Retina (tissue), 1 donor: ENCODE data around the gene TCP10L.
A peak's percentile ranks its signal among the peaks of the same experiment; 100 is the strongest.
"Not testable (repeated sequence)": the region's sequence is repeated elsewhere in the genome, so short reads cannot be mapped to it uniquely, and the experiment has no call there.

Experiments used
- DNase-seq: peaks from one replicate; pipeline ENCODE4 v3.0.0-alpha.2; 2016

TCP10L gene

DNA sequence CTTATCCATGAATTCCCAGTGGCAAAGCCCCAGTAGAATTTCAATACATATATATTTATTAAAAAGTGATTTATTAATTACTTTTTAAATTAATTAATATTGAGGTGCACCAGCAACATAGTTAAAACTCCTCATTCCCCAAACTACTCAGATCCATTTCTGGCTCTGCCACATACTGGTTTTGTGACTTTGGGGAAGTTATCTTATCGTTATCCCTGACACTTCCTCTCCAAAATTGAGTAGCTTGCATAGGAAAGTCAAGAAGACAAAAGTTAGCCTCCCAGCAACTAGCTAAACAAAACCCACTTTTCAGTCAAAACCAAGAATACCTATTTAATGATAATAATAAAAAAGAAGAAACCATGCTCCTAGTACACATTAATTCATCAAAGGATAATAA, 35.9 kb downstream of the TCP10L start:
- no peak for DNase-seq

GRCh38 chr21:32548978-32549377, 36.3 kb downstream of the TCP10L start:
- DNase-seq = no peak

GRCh38 chr21:32547018-32547417, 38.3 kb downstream of the TCP10L start:
- no peak for DNase-seq

GRCh38 chr21:32545948-32546441, 39.3 kb downstream of the TCP10L start:
- no peak for DNase-seq

DNA sequence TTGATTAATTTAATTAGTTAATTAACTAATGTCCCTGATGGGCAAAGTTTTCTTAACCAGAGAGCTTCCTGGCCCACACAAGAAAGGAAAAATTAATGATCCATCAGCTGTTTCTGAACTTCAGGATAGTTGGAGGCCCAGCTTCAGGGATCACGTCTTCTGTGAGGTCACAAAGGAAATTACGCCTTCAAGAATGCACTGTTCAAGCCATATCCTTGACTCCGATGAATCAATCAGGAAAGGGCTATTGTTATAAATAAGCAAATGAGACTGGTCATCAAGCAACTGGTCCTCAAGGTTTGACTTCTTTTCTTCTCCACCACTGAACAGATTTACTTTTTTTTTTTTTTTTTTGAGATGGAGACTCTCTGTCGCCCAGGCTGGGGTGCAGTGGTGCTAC, 40.6 kb downstream of the TCP10L start:
- no peak for DNase-seq

GRCh38 chr21:32543975-32544374, 41.3 kb downstream of the TCP10L start:
- DNase-seq = no peak

GRCh38 chr21:32543056-32543455, 42.3 kb downstream of the TCP10L start:
- not testable (repeated sequence) for DNase-seq

GRCh38 chr21:32539378-32539777, 45.9 kb downstream of the TCP10L start:
- no peak for DNase-seq

GRCh38 chr21:32538147-32538792, 47.1 kb downstream of the TCP10L start:
- DNase-seq = no peak

GRCh38 chr21:32537569-32537881, 47.8 kb downstream of the TCP10L start:
- DNase-seq = no peak

- no peak for DNase-seq
Observed at GRCh38 chr21:32535612-32536011, 49.7 kb downstream of the TCP10L start.

DNA sequence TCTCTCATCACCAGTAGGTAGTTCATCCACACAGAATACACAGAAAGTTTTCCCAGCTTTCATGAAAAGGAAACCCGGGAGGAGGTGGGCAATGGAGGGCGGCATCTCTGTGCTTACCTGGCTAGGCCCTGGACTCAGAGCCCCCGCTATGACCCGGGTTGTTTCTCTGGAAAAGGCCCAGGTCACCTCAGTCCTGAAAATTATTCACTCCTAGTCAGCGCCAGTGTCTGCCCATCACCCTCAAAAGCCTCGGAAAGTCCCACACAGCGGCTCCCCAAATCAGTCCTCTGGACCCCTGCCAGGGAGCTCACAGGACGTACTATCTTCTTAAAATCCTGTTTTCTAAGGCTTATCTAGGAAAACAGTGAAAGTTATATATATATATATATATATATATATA, 51.2 kb downstream of the TCP10L start:
- DNase-seq = no peak

DNA sequence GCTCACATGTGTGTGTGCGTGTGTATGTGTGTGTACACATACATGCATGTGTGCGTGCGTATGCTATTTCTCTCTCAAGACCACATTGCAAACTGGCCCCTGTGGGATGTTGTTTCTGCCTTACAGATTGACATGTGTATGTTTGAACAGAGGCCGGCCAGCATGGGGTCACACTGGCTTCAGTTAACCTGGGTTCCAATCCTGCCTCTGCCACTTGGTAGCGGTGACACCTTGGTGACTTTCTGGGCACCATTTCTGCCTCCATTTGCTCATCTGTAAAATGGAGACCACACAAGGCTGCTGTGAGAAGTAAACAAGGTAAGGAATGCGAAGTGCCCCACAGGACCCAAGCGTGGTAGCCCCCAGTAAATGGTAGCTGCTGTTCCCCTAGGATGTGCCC, 51.7 kb downstream of the TCP10L start:
- DNase-seq = no peak

- no peak for DNase-seq
Observed at GRCh38 chr21:32533053-32533452, 52.3 kb downstream of the TCP10L start.

GRCh38 chr21:32532636-32533035, 52.7 kb downstream of the TCP10L start:
- DNase-seq = no peak

DNA sequence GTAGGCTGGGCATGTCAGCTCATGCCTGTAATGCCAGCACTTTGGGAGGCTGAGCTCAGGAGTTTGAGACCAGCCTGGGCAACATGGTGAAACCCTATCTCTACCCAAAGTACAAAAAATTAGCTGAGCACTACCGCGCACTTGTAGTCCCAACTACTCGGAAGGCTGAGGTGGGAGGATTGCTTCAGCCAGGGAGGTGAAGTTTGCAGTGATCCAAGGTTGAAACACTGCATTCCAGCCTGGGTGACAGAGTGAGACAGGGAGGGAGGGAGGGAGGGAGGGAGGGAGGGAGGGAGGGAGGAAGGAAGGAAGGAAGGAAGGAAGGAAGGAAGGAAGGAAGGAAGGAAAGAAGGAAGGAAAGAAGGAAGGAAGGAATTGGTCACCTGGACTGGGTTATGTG, 53.8 kb downstream of the TCP10L start:
- not testable (repeated sequence) for DNase-seq

GRCh38 chr21:32530809-32531208, 54.5 kb downstream of the TCP10L start:
- DNase-seq = not testable (repeated sequence)

GRCh38 chr21:32529679-32530078, 55.6 kb downstream of the TCP10L start:
- no peak for DNase-seq

DNA sequence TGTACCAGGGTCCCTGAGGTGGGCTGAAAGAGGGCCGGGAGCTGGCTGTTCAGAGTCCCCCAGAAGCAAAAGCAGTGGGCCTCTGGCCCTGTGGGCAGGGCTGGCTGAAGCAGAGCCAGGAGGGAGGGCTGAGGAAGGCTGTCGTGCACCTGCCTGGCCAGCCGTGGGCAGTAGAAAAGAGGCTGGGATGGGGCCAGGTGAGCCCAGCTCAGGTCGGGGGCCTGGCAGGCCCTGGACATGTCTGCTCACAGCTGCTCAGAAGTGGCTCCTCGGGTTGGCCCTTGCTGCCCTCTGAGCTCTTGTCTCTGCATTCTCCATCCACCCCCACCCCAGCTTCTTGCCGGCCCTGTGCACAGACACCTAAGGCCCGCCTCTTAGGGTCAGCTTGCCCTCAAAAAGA, 60.0 kb downstream of the TCP10L start:
- no peak for DNase-seq

DNA sequence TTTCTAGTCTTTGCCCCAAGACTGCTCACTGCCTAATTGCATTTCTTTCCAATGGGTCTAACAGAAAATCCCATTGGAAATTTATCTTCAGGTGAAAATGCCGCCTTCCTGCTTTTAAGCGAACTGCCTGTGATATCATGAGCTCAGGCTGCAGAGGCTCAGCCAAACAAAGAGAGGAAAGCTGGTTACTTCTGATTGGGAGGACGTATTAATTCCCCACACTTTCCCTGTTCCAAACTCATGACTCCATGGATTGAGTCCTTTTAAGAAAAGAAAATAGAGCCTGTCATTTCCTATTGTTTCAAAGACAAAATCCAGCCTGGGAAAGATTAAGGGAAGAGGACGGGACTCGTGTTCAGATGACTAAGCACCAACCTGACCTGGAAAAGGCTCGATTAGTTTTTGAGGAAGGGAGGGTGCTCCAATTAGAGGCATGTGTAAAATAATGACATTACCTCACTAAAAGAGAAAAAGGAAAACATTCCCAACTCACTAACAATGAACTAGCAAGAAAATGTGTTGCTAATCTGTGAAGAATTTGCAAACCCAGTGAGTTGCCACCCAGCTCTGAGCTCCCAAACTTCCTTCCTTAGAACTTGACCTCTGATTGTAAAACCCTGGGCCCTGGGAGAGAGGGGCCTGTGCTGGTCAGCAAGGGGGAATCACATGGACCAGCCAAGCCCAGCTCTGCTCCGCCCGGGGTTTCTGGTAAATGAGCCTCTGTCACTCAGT, 61.2 kb downstream of the TCP10L start:
- peak; percentile 59 for DNase-seq
